ENCODE measurements around the gene ANKRD44. TPM values are rescaled to one million over a fixed set of nuclear protein-coding genes. Genes with fewer than 3 reads are reported as not detected.

ANKRD44 gene
- total RNA-seq, 4 donors from 2014 or later: 22.8 to 69.1 (median 37.5) TPM

DNA sequence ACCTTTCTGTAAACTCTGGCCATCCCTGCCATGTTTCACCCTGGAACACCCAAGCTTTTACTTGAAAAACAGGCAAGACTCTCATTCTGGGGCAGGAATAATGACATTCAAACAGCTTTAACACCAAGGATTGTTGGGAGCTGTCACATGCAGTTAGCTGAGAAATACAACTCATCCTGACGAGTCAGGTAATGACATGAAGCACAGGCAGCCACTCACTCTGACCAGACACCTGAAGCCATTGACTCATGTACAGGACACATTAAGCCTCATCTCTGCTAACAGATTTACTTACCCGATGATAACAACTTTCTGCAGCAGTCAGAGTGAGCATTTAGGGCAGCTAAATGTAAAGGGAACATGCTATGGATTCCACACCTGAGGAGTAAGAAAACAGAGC lies 220.9 kb downstream of the ANKRD44 start:
- TF ChIP-seq, protein P1, sequence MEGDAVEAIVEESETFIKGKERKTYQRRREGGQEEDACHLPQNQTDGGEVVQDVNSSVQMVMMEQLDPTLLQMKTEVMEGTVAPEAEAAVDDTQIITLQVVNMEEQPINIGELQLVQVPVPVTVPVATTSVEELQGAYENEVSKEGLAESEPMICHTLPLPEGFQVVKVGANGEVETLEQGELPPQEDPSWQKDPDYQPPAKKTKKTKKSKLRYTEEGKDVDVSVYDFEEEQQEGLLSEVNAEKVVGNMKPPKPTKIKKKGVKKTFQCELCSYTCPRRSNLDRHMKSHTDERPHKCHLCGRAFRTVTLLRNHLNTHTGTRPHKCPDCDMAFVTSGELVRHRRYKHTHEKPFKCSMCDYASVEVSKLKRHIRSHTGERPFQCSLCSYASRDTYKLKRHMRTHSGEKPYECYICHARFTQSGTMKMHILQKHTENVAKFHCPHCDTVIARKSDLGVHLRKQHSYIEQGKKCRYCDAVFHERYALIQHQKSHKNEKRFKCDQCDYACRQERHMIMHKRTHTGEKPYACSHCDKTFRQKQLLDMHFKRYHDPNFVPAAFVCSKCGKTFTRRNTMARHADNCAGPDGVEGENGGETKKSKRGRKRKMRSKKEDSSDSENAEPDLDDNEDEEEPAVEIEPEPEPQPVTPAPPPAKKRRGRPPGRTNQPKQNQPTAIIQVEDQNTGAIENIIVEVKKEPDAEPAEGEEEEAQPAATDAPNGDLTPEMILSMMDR (IDR thresholded peaks at IDR 0.05; ENCODE audit: low read depth): no peak

DNA sequence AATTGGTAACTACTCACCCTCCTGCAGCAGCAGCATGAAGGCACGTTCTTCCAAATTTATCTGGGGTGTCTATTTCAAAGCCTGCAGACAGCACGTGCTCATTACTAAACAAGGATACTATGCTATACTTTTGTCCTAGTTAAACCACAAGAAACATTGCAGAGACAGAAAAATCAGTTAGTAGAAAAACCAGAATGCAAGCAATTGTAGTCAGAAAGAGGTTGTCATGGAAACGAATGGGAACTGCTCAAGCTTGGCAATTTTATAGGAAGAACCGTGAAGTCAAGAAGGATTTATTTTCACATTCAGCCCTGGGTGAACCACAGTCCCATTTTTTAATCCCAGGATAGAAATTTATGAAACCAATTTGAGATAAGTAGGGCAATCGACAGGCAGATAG lies 221.9 kb downstream of the ANKRD44 start:
- TF ChIP-seq, protein P1 (IDR thresholded peaks at IDR 0.05; ENCODE audit: low read depth): no peak

DNA sequence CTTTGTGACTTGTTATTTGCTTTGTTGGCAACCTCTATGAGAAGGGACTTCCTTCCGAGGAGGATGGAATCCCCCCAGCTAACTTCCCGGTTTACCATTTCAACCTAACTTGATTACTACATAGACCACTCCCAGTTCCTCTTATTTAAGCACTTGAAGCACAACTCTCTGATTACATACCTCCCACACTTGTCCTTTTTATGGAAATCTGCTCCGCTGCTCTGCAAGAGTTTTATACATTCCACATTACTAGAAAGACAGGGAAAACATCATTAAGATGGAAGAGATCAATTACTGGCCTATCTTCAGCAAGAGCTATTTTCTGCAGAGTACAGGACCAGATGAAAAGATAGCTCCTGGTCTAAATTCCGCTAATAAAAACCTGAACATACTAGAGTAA lies 224.1 kb downstream of the ANKRD44 start:
- TF ChIP-seq, protein P1 (IDR thresholded peaks at IDR 0.05; ENCODE audit: low read depth): no peak

DNA sequence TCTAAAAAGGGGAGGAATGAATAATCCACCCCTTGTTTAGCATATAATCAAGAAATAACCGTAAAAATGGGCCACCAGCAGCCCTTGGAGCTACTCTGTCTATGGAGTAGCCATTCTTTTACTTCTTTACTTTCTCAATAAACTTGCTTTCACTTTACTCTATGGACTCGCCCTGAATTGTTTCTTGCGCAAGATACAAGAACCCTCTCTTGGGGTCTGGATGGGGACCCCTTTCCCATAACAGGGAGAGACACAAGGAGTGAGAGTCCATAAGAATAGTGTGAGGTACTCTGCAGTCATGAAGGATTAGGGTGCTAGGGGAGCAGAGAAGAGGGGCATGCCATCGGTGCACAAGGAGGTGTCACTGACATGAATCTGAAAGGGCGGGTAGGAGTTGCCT lies 224.9 kb downstream of the ANKRD44 start:
- TF ChIP-seq, protein P1 (IDR thresholded peaks at IDR 0.05; ENCODE audit: low read depth): no peak

DNA sequence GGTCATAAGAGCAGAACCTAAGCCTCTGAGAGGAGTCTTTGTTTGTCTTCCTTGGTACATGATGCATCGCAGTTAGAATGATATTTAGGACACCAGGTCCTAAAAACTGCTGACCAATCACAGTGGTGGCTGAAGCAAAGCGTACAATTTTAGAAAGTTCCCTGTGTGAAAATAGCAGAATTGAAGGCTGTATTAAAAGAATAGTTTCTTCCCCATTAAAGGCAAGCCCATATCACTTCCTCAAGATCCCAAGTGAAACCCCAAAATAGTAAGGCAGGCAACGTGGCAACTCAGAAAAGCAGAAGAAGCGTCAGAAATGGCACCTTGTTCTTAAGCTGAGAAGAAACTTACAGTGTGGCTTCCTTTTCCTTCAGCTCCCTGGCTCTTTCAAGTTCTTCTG lies 229.3 kb downstream of the ANKRD44 start:
- TF ChIP-seq, protein P1 (IDR thresholded peaks at IDR 0.05; ENCODE audit: low read depth): no peak

DNA sequence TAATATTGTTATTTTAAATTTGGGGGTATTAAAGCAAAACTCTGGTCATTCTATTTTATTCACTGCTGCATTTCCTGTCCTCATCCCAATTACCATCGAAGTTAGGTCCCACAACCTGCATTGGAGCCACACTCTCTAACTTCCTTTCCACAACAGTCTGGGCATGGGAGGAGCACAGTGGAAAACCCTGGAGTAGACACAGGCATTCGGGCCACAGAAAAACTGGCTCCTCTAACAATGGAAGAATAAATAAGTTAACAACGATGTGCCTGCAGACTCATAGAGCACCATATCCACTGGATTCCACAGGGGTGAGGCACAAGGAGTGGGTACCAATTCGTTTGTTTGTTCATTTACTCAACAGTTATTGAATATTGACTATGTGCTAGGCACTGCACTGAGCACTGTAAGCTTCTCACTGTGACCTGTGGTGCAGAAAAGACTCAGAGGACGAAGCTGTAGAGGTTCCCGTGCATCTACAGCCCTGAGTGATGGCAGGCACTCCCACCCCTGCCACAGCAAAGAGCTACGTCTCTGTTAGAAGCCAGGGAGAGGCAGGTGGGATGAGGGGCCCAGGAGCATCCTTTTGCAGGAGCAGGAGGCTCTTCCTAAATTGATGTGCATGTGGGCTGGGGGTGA lies 229.9 kb downstream of the ANKRD44 start:
- TF ChIP-seq, protein P1 (IDR thresholded peaks at IDR 0.05; ENCODE audit: low read depth): no peak

DNA sequence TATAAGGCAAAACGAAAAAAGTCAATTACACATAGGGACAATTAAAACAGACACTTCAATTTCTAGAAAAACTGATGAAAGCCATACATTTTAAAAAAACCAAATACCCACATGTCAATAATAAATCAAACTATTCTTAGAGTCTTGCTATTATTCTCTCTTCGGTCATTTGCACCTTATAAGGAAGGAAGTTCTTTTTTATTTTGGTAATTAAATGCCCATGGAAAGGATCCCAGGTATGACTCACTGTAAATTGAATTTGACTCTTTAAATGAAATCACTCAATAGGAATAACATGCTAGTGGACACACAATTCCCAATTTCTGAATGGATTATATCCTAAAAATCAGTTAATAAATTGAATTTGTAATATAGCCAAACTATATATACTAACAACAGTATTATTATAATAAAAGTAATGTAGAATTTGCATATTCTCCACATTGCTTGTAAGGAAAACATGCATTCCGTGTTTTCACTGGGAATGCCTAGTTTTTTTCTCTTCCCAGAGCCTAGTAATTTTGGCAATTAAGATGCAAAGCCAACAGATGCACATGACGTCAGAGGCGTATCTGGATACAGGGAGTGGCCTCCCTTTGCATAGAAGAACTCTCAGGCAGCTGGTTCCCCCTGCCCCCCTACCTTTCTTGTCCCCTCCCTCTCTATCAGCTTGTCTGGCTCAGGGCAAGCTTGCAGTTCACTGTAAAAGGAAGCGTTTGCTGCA lies 230.6 kb downstream of the ANKRD44 start:
- TF ChIP-seq, protein P1 (IDR thresholded peaks at IDR 0.05; ENCODE audit: low read depth): no peak
